Uterus (tissue), 2 donors: ENCODE measurements around the gene PRDM15.

Source experiments
- CTCF ChIP-seq, 4 experiments: fragments of 200-600 bp in 2 of 4; fragments of 450-650 bp in 2 of 4; sonication (generic) in 2 of 4; IDR thresholded peaks; one replicate each; pipeline ENCODE4 v1.5.1; 2016 to 2019; ENCODE audit warnings: antibody characterized with exemption in 4 of 4, mild to moderate bottlenecking in 2 of 4, moderate library complexity in 1 of 4
- POLR2A ChIP-seq, 2 donors: fragments of 450-650 bp; IDR thresholded peaks; one replicate each; pipeline ENCODE4 v1.6.1; 2016; ENCODE audit warnings: antibody characterized with exemption in 2 of 2, mild to moderate bottlenecking in 1 of 2, moderate library complexity in 1 of 2

- TF ChIP-seq POLR2A (IDR thresholded peaks at IDR 0.05) (no peak), CTCF (IDR thresholded peaks at IDR 0.05) (no peak)
These were observed 44.8 kb downstream of the PRDM15 start for GRCh38 chr21:41834252-41834925.
